Gastroesophageal sphincter (tissue), 3 donors: ENCODE results near the gene C8G.

ENCODE experiments used
- CTCF ChIP-seq, 4 experiments: fragments of 200-600 bp in 2 of 4; fragments of 450-650 bp in 2 of 4; sonication (generic) in 1 of 4; IDR thresholded peaks; one replicate each; pipeline ENCODE4 v1.5.1; 2017 to 2019; ENCODE audit warnings: antibody characterized with exemption in 4 of 4, mild to moderate bottlenecking in 2 of 4, moderate library complexity in 2 of 4
- EP300 ChIP-seq: sonication (generic); formaldehyde crosslinking; IDR thresholded peaks from one replicate; pipeline ENCODE4 v1.6.1; 2017; ENCODE audit warnings: antibody characterized with exemption, mild to moderate bottlenecking
- POLR2A ChIP-seq, 2 donors: fragments of 450-650 bp; IDR thresholded peaks; one replicate each; pipeline ENCODE4 v1.6.1; 2017; ENCODE audit warnings: antibody characterized with exemption in 2 of 2, mild to moderate bottlenecking in 2 of 2, moderate library complexity in 1 of 2
- POLR2AphosphoS5 ChIP-seq: sonication (generic); formaldehyde crosslinking; IDR thresholded peaks from one replicate; pipeline ENCODE4 v1.6.1; 2017; ENCODE audit warnings: antibody characterized with exemption

- no peak for TF ChIP-seq CTCF (IDR thresholded peaks at IDR 0.05)
- TF ChIP-seq POLR2A (IDR thresholded peaks at IDR 0.05) = no peak
- TF ChIP-seq EP300 = no peak
- no peak for TF ChIP-seq POLR2AphosphoS5
Measured at GRCh38 chr9:136971746-136972145, 26.7 kb downstream of the C8G start.
